ENCODE measurements around the gene TXNDC12.

GRCh38 chr1:52059888-52060287 is 4.9 kb upstream of the TXNDC12 start:
- TF ChIP-seq, protein P1, sequence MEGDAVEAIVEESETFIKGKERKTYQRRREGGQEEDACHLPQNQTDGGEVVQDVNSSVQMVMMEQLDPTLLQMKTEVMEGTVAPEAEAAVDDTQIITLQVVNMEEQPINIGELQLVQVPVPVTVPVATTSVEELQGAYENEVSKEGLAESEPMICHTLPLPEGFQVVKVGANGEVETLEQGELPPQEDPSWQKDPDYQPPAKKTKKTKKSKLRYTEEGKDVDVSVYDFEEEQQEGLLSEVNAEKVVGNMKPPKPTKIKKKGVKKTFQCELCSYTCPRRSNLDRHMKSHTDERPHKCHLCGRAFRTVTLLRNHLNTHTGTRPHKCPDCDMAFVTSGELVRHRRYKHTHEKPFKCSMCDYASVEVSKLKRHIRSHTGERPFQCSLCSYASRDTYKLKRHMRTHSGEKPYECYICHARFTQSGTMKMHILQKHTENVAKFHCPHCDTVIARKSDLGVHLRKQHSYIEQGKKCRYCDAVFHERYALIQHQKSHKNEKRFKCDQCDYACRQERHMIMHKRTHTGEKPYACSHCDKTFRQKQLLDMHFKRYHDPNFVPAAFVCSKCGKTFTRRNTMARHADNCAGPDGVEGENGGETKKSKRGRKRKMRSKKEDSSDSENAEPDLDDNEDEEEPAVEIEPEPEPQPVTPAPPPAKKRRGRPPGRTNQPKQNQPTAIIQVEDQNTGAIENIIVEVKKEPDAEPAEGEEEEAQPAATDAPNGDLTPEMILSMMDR (IDR thresholded peaks at IDR 0.05; ENCODE audit: poor library complexity): no peak
- TF ChIP-seq EZH2 (IDR thresholded peaks at IDR 0.05; ENCODE audit: borderline replicate concordance) (no peak), EZH2phosphoT487 (IDR thresholded peaks at IDR 0.05; ENCODE audit: low read depth, severe bottlenecking, unreplicated experiment) (no peak)
